ENCODE data around the gene GNAL.

GNAL gene

DNA sequence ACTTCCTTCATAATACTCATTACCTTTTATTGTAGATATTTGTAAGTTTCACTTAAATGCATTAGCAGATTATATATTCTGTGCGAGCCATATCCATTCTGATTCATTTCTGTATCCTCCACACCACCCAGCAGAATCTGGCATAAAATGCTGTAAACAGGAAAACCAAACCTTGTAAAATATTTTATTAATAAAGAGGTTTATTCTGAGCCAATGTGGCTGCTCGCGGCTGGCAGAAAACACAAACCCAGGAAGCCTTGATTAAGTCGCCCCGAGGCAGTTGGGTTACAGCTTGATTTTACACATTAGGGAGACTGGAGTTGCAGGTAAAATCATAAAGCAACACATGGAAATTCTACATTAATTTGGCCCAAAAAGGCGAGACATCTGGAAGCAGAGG lies 40.5 kb downstream of the GNAL start:
- no peak for DNase-seq

DNA sequence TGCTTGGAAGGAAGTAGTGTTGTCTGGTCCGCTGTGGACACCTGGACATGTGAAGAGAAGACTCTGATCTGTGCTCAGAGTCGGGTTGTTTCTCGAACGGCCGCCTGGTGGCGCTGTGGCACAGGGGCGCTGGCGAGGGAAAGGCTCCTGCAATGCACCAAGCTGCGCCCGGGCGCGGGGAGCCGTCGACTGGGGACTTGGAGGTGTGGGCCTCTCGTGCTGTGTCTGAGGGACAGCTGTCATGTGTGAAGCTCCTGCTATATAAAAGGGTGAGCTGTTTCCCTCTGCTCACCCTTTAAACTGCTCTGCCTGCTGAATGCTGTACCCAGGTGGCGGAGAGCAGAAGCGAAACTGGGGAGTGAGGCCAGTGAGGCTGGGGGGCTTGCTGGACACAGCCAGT lies 44.0 kb downstream of the GNAL start:
- DNase-seq: peak; percentile 71 to 73

DNA sequence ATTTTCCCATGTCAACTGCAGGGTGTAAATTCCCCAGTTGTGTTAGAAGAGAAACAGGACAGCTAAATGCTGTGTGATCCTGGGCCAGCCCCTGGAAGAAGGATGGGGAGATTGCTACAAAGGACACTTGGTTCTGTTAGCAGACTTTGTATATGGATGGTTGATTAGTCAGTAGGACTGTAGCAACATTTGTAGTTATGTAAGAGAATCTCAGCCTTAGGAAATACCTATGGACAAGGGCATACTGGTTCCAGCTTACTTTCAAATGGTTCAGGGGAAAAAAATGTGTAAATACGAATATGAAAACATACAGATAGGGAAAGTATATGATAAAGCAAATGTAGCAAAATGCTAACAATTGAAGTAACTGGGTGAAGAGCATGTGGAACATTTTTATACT lies 47.6 kb downstream of the GNAL start:
- no peak for DNase-seq

- no peak for DNase-seq
Observed at GRCh38 chr18:11739893-11740292, 50.8 kb downstream of the GNAL start.

DNA sequence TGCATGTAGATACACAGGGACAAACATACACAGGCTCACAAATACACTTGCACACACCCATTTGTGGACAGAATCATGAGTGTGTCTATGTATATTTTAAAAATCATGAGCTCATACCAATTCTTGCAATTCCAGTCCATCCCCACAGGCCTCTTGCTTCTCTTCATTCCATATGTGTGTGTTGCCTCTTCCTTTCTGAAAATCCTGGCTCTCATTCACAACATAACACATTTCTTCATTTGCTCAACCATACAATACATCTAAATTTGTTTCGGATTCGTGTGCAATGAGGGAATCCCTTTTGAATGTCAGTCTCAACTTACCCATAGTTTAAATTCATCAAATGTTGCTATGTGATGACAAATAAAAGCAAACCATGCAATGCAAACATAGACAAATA lies 51.4 kb downstream of the GNAL start:
- no peak for DNase-seq

DNA sequence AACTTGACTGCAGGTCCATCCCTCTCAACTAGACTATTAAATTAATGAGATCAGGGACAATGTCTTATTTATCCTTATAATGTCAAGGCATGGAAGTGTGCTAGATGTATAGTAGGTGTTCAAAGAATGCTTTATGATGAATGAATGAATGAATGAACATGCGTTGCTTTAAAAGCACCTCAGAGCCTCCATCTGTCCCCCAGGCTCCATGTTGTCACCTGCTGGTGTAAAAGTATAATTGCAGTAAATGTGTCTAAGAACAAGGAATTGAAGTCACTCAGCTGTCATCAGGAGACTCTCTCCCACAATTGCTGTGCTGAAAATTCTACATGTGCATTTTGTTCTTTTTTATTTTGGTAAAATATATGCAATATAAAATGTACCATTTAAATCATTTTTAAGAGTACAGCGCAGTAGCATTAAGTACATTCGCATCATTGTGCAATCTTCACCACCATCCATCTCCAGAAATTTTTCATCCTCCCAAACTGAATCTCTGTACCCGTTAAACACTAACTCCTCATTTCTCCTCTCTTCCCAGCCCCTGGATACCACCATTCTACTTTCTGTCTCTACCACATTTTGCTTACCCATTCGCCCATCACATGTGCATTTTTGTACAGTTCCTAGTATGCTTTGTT lies 52.6 kb downstream of the GNAL start:
- no peak for DNase-seq

DNA sequence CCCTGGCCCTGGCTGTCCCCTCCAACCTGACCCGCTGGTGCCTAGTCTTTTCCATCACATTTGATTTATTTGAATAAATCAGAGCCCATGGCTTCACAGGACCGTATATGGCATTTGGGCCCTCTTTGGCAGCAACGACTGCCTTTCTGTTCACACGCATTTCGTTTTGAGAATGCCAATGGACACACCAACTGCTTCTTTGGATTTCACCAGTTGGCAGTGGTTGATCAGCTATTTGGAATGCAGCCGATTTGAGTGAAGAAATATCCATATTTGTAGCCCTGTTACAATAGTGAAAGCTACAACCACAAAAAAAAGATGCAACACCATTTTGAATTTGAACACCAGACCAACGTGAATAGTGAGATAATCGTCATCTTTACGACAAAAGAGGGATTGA lies 56.5 kb downstream of the GNAL start:
- DNase-seq: no peak

DNA sequence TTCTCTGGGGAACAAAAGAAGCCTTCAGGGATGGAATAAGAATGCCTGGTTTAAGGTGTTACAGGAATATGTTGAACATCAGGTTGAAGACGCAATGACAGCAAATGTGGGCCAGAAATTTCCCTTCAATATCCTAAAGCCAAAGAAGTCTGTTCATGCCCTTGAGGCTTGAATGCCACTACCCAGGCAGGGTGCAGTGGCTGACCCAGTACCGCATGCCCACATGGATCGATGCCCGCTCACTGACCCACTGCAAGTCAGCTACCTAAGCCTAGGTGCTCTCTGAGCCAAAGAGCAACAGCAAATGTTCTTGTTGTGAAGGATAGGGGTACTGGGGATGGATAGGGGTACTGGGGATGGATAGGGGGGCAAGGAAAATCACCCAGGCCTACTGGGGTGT lies 58.2 kb downstream of the GNAL start:
- no peak for DNase-seq

GRCh38 chr18:11747731-11748130 lies 58.7 kb downstream of the GNAL start:
- DNase-seq: no peak

GRCh38 chr18:11749305-11749704 lies 60.2 kb downstream of the GNAL start:
- DNase-seq: no peak

DNA sequence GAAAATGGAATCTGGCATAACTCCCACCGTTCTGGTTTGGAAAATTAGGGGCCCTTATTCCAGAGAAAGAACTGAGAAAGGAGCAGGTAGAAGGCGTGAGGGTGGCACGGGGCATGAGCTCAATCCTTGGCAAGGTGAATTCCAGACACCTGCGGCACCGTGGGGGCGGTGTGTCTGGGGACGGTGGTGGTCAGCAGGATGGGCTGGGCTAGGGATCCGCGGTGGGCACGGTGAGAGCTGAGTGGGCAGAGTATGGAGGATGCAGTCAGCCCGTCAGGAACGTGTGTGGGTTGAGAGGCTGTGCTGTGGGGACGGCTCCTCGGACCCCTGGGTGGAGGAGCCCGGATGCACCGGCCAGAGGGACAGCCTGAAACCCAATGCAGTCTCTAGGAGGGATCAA lies 61.1 kb downstream of the GNAL start:
- DNase-seq: no peak

GRCh38 chr18:11750581-11751310 lies 61.7 kb downstream of the GNAL start:
- DNase-seq: no peak

DNA sequence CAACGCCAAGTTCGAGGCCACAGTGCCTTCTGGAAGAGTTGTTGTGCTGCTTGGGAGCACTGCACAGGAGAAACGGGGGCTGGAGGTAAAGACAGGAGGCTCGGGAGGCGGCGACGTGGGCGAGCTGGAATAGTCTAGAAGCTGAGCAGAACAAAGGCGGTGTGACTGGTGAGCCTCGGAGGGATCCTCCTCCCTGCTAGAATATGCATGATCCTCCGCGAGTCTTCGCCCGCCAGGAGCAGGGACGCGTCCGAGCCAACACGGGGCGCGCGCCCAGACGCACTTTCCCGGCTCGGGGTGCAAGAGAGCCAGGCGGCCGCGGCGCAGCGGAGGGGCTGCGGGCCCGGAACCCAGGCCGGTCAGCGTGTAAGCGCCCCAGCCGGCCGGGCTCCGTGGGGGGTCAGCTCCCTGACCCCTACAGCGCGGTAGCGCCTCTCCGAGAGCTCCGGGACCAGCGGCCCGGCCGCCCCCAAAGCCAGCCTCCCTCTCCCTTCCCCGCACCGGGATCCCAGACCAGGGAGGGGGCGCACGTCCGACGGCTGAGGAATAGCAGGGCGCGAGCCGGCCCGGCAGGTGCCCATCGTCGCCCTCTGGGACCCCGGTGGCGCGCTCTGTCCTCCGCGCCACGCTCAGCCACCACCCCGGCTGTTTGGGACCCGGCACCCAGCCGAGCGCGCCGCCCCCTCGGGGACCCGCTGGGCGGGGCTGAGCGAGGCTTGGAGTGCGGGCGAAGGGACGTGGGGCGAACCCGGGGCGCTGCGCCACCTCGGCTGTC lies 62.5 kb downstream of the GNAL start:
- no peak for DNase-seq

DNA sequence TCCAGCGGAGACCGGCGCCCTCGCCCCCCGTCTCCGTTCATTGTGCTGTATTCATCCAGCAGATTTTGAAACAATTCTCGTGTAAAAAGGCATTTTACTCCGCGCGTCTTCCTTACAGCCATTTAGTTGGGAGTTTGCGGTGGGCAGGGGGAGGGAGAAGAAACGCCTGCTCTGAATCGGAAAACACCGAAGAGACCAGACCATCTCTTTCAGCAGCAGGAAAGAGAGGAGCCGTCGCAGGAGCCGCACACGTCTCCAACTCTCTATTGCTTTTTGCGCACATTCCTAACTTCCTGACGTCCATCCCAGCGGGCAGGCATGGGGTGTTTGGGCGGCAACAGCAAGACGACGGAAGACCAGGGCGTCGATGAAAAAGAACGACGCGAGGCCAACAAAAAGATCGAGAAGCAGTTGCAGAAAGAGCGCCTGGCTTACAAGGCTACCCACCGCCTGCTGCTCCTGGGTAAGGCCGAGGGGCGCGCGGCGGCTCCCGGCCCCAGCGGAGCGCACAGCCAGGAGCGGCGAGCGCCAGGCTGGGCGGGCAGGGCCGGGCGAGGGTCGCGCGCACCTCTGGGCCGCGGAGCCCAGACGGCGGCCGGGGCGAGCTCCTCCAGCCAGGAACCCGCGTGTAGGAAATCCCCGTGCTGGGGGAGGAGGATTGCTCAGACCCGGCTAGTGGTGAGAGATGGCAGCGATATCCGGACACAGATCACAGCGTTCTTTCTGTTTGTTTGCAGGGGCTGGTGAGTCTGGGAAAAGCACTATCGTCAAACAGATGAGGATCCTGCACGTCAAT lies 63.2 kb downstream of the GNAL start:
- no peak for DNase-seq

DNA sequence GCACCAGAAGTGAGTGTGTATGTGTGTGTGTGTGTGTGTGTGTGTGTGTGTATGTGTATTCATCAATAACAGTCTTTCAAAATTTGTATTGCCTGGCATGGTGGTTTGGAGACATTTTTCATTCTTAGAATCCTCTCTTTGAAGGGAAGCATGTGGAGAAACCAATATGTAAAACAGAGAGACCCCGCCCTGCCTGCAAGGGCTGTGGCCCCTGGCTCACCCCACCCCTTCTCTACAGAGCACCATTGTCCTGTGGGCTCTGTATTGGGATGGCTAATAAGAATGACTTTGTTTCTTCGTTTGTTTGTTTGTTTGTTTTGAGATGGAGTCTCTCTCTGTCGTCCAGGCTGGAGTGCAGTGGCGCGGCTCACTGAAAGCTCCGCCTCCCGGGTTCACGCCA lies 65.9 kb downstream of the GNAL start:
- no peak for DNase-seq

DNA sequence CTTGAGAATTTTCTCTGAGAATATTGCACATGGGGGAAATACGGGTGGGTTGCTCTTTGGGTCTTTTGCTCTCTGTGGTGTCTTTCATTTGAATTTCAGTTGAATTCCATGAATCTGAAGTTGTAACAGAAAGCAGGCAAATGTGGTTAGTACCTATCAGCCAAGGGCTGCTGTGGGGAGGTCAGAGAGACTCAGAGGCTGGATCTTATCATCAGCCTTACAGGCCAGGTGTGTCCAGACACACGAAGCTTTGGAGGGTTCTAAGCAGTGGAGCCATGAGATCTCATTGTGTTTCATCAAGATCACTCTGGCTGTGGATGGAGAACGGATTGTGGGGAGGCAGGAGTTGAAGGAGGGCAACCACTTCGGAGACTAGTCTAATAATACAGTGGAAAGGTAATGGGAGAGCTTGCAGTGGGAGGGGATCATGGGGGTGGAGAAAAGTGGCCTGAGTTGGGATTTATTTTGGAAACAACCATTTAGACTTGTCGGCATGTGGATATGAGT lies 68.1 kb downstream of the GNAL start:
- no peak for DNase-seq

- DNase-seq: no peak
Observed at GRCh38 chr18:11759456-11759855, 70.4 kb downstream of the GNAL start.

- DNase-seq: no peak
Observed at GRCh38 chr18:11760498-11761167, 71.6 kb downstream of the GNAL start.

DNA sequence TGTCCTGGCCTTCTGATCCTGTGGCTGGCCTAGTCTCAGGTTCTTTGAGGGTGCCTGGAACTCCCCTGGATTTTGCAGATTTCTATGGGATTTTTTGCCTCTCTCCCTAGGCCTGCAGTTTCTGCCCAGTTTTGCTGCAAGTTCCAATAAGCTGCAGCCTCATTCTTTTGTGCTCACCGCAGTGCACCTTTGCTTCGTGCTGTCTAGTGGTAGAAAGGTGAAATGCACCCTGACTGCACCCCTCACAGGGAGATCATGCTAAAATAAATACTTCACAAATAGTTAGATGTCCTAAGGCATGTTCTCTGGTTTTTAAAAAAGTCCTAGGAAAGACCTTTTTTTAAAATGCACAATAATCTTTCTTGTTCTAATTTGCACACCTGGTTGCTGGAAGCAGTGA lies 72.5 kb downstream of the GNAL start:
- DNase-seq: no peak

- no peak for DNase-seq
Observed at GRCh38 chr18:11762429-11762828, 73.4 kb downstream of the GNAL start.

- DNase-seq: no peak
Observed at GRCh38 chr18:11767329-11767728, 78.3 kb downstream of the GNAL start.

DNA sequence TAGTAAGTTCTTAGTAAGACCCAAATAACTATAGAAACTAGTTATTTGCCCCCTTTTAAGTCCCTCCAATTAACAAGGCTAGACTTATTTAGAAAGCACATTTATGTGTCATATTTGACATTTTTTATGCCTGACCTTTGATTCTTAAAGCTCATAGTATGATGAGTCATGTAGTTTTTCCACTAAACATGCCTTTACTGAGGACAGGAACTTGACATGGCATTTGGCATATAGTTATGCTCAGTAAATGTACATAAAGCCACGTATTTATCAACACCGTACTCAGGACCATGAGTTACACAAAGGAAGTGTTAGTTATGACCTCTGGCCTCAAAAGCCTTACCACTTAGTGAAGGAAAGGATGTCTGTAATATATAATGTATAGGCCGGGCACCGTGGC lies 78.9 kb downstream of the GNAL start:
- no peak for DNase-seq
